ENCODE measurements around the gene RAB13. TPM values are rescaled to one million over a fixed set of nuclear protein-coding genes. Genes with fewer than 3 reads are reported as not detected.

RAB13 gene
- total and polyA plus RNA-seq, 2 of the 13 experiments (the other 11 are each of a cell fraction or from before 2014, with no cell fraction given) = 15.9 to 24.7 TPM

DNA sequence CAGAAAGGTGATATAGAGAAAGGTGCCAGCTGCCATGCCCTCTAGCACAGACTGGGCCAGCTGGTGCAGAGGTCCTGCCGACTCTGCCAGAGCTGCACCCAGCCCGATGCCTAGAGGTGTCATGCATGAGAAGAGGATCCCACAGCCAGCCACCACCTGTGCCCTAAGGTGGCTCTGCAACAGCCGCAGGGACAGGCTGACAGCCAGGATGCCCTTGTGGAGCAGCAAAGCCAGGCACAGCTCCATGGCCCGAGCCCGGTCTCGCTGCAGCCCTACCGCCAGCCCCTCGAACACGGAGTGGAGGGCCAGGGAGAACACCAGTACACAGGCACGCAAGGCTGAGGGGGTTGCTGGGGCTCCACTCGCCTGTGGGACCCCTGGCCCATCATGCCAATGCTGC is 25.9 kb downstream of the RAB13 start:
- Histone ChIP-seq H3K9ac (ENCODE audit: insufficient read depth, low read depth, low read length) (no peak overlapping the region), H3K27ac (ENCODE audit: extremely low read length, insufficient read depth, low read length) (no peak overlapping the region), H3K4me1 (ENCODE audit: insufficient read depth, low read length) (peaks cover 54% of the 10 kb centered on the region), H3K9me3 (ENCODE audit: low read length) (no peaks in the 10 kb centered on the region), H4K20me1 (ENCODE audit: insufficient read depth, low read length) (peaks cover 7% of the 10 kb centered on the region; the same call in 1 of the 2 replicates), H3K79me2 (ENCODE audit: insufficient read depth, low read length) (peaks cover 53% of the 10 kb centered on the region), H3K4me3 (replicated peaks in 1 of 3; ENCODE audit: insufficient read depth in 1 of 3, low read depth in 2 of 3, low read length in 3 of 3) (no peak overlapping the region), H3K36me3 (replicated peaks in 1 of 2; ENCODE audit: control insufficient read depth in 1 of 2, insufficient read depth in 2 of 2, low read length in 2 of 2) (peaks cover 0 to 13% of the 10 kb centered on the region in 2 experiments; a peak in 1 of 5 replicates), H3K27me3 (ENCODE audit: control insufficient read depth in 1 of 2, insufficient read depth in 2 of 2, low read length in 2 of 2) (peaks cover 0 to 7% of the 10 kb centered on the region in 2 experiments; a peak in 1 of 5 replicates), H2AFZ (ENCODE audit: low read length) (no peak overlapping the region), H3K4me2 (ENCODE audit: low read depth, low read length) (no peak overlapping the region)
- DNase-seq (ENCODE audit: low spot score) (no peak), FAIRE-seq (no peak), ATAC-seq (no peak)
- intact Hi-C loops (cut with micrococcal nuclease; ENCODE audit: unreplicated experiment) = no loop called here
- in situ Hi-C loops (cut with HindIII; ENCODE audit: extremely low pct_ligation_motif_present, low pct_unique_long_range_greater_than_20kb) = no loop called here
- no TSS peak for BruUV-seq (replicated peaks)
- no peak for TF ChIP-seq ZNF180 (CRISPR knock-in tag; IDR thresholded peaks at IDR 0.05; ENCODE audit: borderline replicate concordance, low read depth)
- TF ChIP-seq AGO2 (optimal IDR thresholded peaks at IDR 0.05; ENCODE audit: low read depth, low read length) = peak; percentile 48
- TF ChIP-seq SP2 (CRISPR knock-in tag; IDR thresholded peaks at IDR 0.05) = no peak
- POLR2A ChIA-PET = interaction anchor here (1.1 to 10.0 kb wide), 3 partner anchors 17 to 30 kb away, joined by 3 to 209 read pairs (median 4); partner anchors contain the start of gene JTB
- CTCF ChIA-PET (ENCODE audit: low intra/inter-chr PET ratio, low total read pairs) = no interaction called here
- 98% methylated on average over 8 of the region's 11 CpGs for WGBS (ENCODE audit: low lambda C conversion rate)

DNA sequence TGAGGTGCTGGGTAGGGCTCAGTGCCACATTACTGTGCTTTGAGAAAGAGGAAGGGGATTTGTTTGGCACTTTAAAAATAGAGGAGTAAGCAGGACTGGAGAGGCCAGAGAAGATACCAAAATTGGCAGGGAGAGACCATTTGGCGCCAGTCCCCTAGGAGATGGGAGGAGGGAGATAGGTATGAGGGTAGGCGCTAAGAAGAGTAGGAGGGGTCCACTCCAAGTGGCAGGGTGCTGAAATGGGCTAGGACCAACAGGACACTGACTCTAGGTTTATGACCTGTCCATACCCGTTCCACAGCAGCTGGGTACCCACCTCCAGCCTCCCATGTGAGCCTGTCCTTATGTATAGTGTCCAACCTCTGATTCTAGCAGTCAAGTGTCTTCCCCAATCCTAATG is 26.7 kb downstream of the RAB13 start:
- H4K20me1 ChIP-seq (ENCODE audit: insufficient read depth, low read length) = peaks cover 7% of the 10 kb centered on the region; the same call in 1 of the 2 replicates
- in situ Hi-C loops (cut with HindIII; ENCODE audit: extremely low pct_ligation_motif_present, low pct_unique_long_range_greater_than_20kb) (no loop called here), intact Hi-C loops (cut with micrococcal nuclease; ENCODE audit: unreplicated experiment) (loop anchor here (5.0 kb wide), 1 partner anchor 37 kb away; the partner anchor contains the start of gene GATAD2B)
- no peak for FAIRE-seq
- H3K36me3 ChIP-seq (replicated peaks in 1 of 2; ENCODE audit: control insufficient read depth in 1 of 2, insufficient read depth in 2 of 2, low read length in 2 of 2) = peaks cover 0 to 16% of the 10 kb centered on the region in 2 experiments; a peak in 2 of 5 replicates
- no peak overlapping the region for H3K9ac ChIP-seq (ENCODE audit: insufficient read depth, low read depth, low read length)
- WGBS (ENCODE audit: low lambda C conversion rate) = 87% methylated on average over 2 of the region's 3 CpGs
- no peak overlapping the region for H2AFZ ChIP-seq (ENCODE audit: low read length)
- H3K9me3 ChIP-seq (ENCODE audit: low read length) = no peaks in the 10 kb centered on the region
- H3K4me3 ChIP-seq (replicated peaks in 1 of 3; ENCODE audit: insufficient read depth in 1 of 3, low read depth in 2 of 3, low read length in 3 of 3) = no peak overlapping the region
- POLR2A ChIA-PET = interaction anchor here (1.4 to 7.0 kb wide), 4 partner anchors 8 to 36 kb away, joined by 4 to 89 read pairs (median 12); partner anchors contain the start of genes CREB3L4, DENND4B and GATAD2B
- peaks cover 60% of the 10 kb centered on the region for H3K79me2 ChIP-seq (ENCODE audit: insufficient read depth, low read length)
- peaks cover 58% of the 10 kb centered on the region for H3K4me1 ChIP-seq (ENCODE audit: insufficient read depth, low read length)
- peaks cover 0 to 7% of the 10 kb centered on the region in 2 experiments; a peak in 1 of 5 replicates for H3K27me3 ChIP-seq (ENCODE audit: control insufficient read depth in 1 of 2, insufficient read depth in 2 of 2, low read length in 2 of 2)
- CTCF ChIA-PET (ENCODE audit: low intra/inter-chr PET ratio, low total read pairs) = no interaction called here
- ATAC-seq = no peak
- H3K4me2 ChIP-seq (ENCODE audit: low read depth, low read length) = peak overlapping the region; percentile 80
- H3K27ac ChIP-seq (ENCODE audit: extremely low read length, insufficient read depth, low read length) = no peak overlapping the region
- DNase-seq (ENCODE audit: low spot score) = no peak
- BruUV-seq (replicated peaks) = no TSS peak
- TF ChIP-seq, protein P1, sequence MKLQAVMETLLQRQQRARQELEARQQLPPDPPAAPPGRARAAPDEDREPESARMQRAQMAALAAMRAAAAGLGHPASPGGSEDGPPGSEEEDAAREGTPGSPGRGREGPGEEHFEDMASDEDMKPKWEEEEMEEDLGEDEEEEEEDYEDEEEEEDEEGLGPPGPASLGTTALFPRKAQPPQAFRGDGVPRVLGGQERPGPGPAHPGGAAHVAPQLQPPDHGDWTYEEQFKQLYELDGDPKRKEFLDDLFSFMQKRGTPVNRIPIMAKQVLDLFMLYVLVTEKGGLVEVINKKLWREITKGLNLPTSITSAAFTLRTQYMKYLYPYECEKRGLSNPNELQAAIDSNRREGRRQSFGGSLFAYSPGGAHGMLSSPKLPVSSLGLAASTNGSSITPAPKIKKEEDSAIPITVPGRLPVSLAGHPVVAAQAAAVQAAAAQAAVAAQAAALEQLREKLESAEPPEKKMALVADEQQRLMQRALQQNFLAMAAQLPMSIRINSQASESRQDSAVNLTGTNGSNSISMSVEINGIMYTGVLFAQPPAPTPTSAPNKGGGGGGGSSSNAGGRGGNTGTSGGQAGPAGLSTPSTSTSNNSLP (IDR thresholded peaks at IDR 0.05; ENCODE audit: low read depth, low read length) = no peak
- TF ChIP-seq REXO4 (CRISPR knock-in tag; IDR thresholded peaks at IDR 0.05; ENCODE audit: borderline replicate concordance) = no peak
- TF ChIP-seq, protein P2, sequence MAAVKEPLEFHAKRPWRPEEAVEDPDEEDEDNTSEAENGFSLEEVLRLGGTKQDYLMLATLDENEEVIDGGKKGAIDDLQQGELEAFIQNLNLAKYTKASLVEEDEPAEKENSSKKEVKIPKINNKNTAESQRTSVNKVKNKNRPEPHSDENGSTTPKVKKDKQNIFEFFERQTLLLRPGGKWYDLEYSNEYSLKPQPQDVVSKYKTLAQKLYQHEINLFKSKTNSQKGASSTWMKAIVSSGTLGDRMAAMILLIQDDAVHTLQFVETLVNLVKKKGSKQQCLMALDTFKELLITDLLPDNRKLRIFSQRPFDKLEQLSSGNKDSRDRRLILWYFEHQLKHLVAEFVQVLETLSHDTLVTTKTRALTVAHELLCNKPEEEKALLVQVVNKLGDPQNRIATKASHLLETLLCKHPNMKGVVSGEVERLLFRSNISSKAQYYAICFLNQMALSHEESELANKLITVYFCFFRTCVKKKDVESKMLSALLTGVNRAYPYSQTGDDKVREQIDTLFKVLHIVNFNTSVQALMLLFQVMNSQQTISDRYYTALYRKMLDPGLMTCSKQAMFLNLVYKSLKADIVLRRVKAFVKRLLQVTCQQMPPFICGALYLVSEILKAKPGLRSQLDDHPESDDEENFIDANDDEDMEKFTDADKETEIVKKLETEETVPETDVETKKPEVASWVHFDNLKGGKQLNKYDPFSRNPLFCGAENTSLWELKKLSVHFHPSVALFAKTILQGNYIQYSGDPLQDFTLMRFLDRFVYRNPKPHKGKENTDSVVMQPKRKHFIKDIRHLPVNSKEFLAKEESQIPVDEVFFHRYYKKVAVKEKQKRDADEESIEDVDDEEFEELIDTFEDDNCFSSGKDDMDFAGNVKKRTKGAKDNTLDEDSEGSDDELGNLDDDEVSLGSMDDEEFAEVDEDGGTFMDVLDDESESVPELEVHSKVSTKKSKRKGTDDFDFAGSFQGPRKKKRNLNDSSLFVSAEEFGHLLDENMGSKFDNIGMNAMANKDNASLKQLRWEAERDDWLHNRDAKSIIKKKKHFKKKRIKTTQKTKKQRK (IDR thresholded peaks at IDR 0.05; ENCODE audit: low read length) = no peak
- TF ChIP-seq, protein P3, sequence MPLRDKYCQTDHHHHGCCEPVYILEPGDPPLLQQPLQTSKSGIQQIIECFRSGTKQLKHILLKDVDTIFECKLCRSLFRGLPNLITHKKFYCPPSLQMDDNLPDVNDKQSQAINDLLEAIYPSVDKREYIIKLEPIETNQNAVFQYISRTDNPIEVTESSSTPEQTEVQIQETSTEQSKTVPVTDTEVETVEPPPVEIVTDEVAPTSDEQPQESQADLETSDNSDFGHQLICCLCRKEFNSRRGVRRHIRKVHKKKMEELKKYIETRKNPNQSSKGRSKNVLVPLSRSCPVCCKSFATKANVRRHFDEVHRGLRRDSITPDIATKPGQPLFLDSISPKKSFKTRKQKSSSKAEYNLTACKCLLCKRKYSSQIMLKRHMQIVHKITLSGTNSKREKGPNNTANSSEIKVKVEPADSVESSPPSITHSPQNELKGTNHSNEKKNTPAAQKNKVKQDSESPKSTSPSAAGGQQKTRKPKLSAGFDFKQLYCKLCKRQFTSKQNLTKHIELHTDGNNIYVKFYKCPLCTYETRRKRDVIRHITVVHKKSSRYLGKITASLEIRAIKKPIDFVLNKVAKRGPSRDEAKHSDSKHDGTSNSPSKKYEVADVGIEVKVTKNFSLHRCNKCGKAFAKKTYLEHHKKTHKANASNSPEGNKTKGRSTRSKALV (CRISPR knock-in tag; IDR thresholded peaks at IDR 0.05) = no peak
- TF ChIP-seq SSRP1 (CRISPR knock-in tag; IDR thresholded peaks at IDR 0.05) = no peak
- TF ChIP-seq ELF3 (CRISPR knock-in tag; IDR thresholded peaks at IDR 0.05) = no peak
